Osteoblast (primary cell): Measurements from ENCODE around the gene TRAF1. TPM values are rescaled to one million over a fixed set of nuclear protein-coding genes. Genes with fewer than 3 reads are reported as not detected.

Source experiments
- DNase-seq: peaks from one replicate; pipeline ENCODE4 v3.0.0; 2011; ENCODE audit warnings: low spot score, mixed read lengths; ENCODE audit not compliant: insufficient read length; ENCODE audit errors: missing footprints
- H2AFZ ChIP-seq: 2 replicates; pipeline ENCODE4 v1.6.0; 2011; ENCODE audit warnings: mild to moderate bottlenecking, low read length
- H3K27ac ChIP-seq: 2 replicates; pipeline ENCODE4 v1.5.1; 2011; ENCODE audit warnings: mild to moderate bottlenecking, low read depth, low read length, moderate library complexity
- H3K27me3 ChIP-seq: 2 replicates; pipeline ENCODE4 v1.6.0; 2012; ENCODE audit warnings: mild to moderate bottlenecking, control low read depth, inconsistent platforms, low read length, moderate library complexity; ENCODE audit not compliant: insufficient read depth
- H3K36me3 ChIP-seq: 2 replicates; pipeline ENCODE4 v1.5.1; 2011; ENCODE audit warnings: mild to moderate bottlenecking, low read length, control low read depth, moderate library complexity; ENCODE audit not compliant: insufficient read depth
- H3K4me1 ChIP-seq: 2 replicates; pipeline ENCODE4 v1.5.1; 2011; ENCODE audit warnings: mild to moderate bottlenecking, low read length, control low read depth, moderate library complexity; ENCODE audit not compliant: insufficient read depth
- H3K4me2 ChIP-seq: 2 replicates; pipeline ENCODE4 v1.6.0; 2011; ENCODE audit warnings: mild to moderate bottlenecking, low read length; ENCODE audit not compliant: insufficient read depth
- H3K4me3 ChIP-seq: fragments of 200-600 bp; sonication (generic); 3 replicates; pipeline ENCODE4 v1.5.1; 2012; ENCODE audit warnings: mild to moderate bottlenecking, low read length, inconsistent platforms; ENCODE audit not compliant: insufficient read depth
- H3K79me2 ChIP-seq: 2 replicates; pipeline ENCODE4 v1.6.0; 2012; ENCODE audit warnings: mild to moderate bottlenecking, low read length, control low read depth, inconsistent platforms; ENCODE audit not compliant: insufficient read depth
- H3K9me3 ChIP-seq: 2 replicates; pipeline ENCODE4 v1.5.1; 2011; ENCODE audit warnings: low read depth, low read length, control low read depth
- H4K20me1 ChIP-seq: 2 replicates; pipeline ENCODE4 v1.6.0; 2012; ENCODE audit warnings: mild to moderate bottlenecking, low read length, control low read depth; ENCODE audit not compliant: insufficient read depth
- CTCF ChIP-seq: IDR thresholded peaks from 2 replicates; pipeline ENCODE4 v1.5.1; 2011; ENCODE audit warnings: mild to moderate bottlenecking, low read depth, low read length, moderate library complexity; ENCODE audit errors: extremely low read depth
- total RNA-seq: library from RNA; depleted of rRNA; stranded (reverse); fragments of >200 nt; gene quantifications from 2 replicates; pipeline ENCODE4 v1.2.3, GENCODE V29; 2012

TRAF1 gene
- total RNA-seq, 1 donor: 1.8 TPM

GRCh38 chr9:120970244-120970643 is 43.6 kb upstream of the TRAF1 start:
- Histone ChIP-seq H3K36me3 (no peaks in the 10 kb centered on the region), H3K4me2 (no peak overlapping the region), H3K4me3 (no peak overlapping the region), H3K27me3 (no peaks in the 10 kb centered on the region), H3K79me2 (no peaks in the 10 kb centered on the region), H3K9me3 (no peaks in the 10 kb centered on the region), H3K4me1 (no peaks in the 10 kb centered on the region), H4K20me1 (no peaks in the 10 kb centered on the region), H2AFZ (no peak overlapping the region), H3K27ac (no peak overlapping the region)
- no peak for TF ChIP-seq CTCF
- DNase-seq: no peak

GRCh38 chr9:120966013-120966369 is 39.4 kb upstream of the TRAF1 start:
- no peak for DNase-seq

GRCh38 chr9:120965344-120966012 is 38.9 kb upstream of the TRAF1 start:
- H4K20me1 ChIP-seq: no peaks in the 10 kb centered on the region
- no peaks in the 10 kb centered on the region for H3K9me3 ChIP-seq
- H3K4me3 ChIP-seq: no peak overlapping the region
- TF ChIP-seq CTCF: no peak
- H3K36me3 ChIP-seq: no peaks in the 10 kb centered on the region
- no peak for DNase-seq
- H3K27ac ChIP-seq: no peak overlapping the region
- H3K4me2 ChIP-seq: no peak overlapping the region
- no peaks in the 10 kb centered on the region for H3K27me3 ChIP-seq
- H2AFZ ChIP-seq: no peak overlapping the region
- H3K79me2 ChIP-seq: no peaks in the 10 kb centered on the region
- H3K4me1 ChIP-seq: no peaks in the 10 kb centered on the region

More at GRCh38 chr9:120966013-120966369, 39.4 kb upstream of the TRAF1 start:
- H3K27me3 ChIP-seq: no peaks in the 10 kb centered on the region
- no peaks in the 10 kb centered on the region for H4K20me1 ChIP-seq
- no peak for TF ChIP-seq CTCF
- H3K9me3 ChIP-seq: no peaks in the 10 kb centered on the region
- H3K27ac ChIP-seq: no peak overlapping the region
- no peaks in the 10 kb centered on the region for H3K36me3 ChIP-seq
- H3K4me2 ChIP-seq: no peak overlapping the region
- no peak overlapping the region for H2AFZ ChIP-seq
- no peaks in the 10 kb centered on the region for H3K79me2 ChIP-seq
- H3K4me3 ChIP-seq: no peak overlapping the region
- no peaks in the 10 kb centered on the region for H3K4me1 ChIP-seq

GRCh38 chr9:120961936-120962335 is 35.3 kb upstream of the TRAF1 start:
- H3K27me3 ChIP-seq: no peaks in the 10 kb centered on the region
- H3K4me2 ChIP-seq: no peak overlapping the region
- H3K9me3 ChIP-seq: no peaks in the 10 kb centered on the region
- H3K36me3 ChIP-seq: no peaks in the 10 kb centered on the region
- H3K27ac ChIP-seq: no peak overlapping the region
- H4K20me1 ChIP-seq: no peaks in the 10 kb centered on the region
- H3K79me2 ChIP-seq: no peaks in the 10 kb centered on the region
- DNase-seq: no peak
- no peak overlapping the region for H2AFZ ChIP-seq
- no peaks in the 10 kb centered on the region for H3K4me1 ChIP-seq
- no peak overlapping the region for H3K4me3 ChIP-seq
- no peak for TF ChIP-seq CTCF
